H1 (cell line): Measurements from ENCODE around the gene ARHGEF38. TPM values are rescaled to one million over a fixed set of nuclear protein-coding genes. Genes with fewer than 3 reads are reported as not detected.

ENCODE experiments used
- CTCF ChIA-PET: fragments of 300-600 bp; sonication (Branson Sonifier 250); formaldehyde crosslinking; loops from one replicate; lab custom pipeline; 2021; ENCODE audit not compliant: partially characterized antibody; lab: Charles Lee
- POLR2A ChIA-PET: fragments of 300-600 bp; sonication (Branson Sonifier 250); formaldehyde crosslinking; loops from one replicate; lab custom pipeline; 2021; ENCODE audit warnings: inconsistent platforms; ENCODE audit not compliant: partially characterized antibody; lab: Charles Lee
- DNase-seq, 2 experiments: peaks; one replicate each; pipeline versions ENCODE4 v3.0.0 to v3.0.0-alpha.2; 2010 to 2022; ENCODE audit warnings: low spot score in 2 of 2, low read depth in 1 of 2, mixed read lengths in 1 of 2
- FAIRE-seq: peaks from 2 replicates; lab custom pipeline; 2011; peaks lifted over from hg19 to GRCh38; lab: Jason Lieb, UNC
- H2AFZ ChIP-seq: 2 replicates; pipeline ENCODE4 v1.8.1; 2012; ENCODE audit warnings: low read length, inconsistent platforms
- H2AK5ac ChIP-seq: 2 replicates; pipeline ENCODE4 v1.6.1; 2013; ENCODE audit warnings: low read depth, low read length
- H2BK120ac ChIP-seq: replicated peaks from 2 replicates; pipeline ENCODE3; 2013; ENCODE audit warnings: low read depth, low read length, inconsistent platforms
- H2BK12ac ChIP-seq: 2 replicates; pipeline ENCODE4 v1.6.1; 2013; ENCODE audit warnings: low read depth, low read length
- H2BK15ac ChIP-seq: 2 replicates; pipeline ENCODE4 v1.6.1; 2013; ENCODE audit warnings: low read length
- H2BK20ac ChIP-seq: 2 replicates; pipeline ENCODE4 v1.6.1; 2013; ENCODE audit warnings: low read length
- H2BK5ac ChIP-seq: 2 replicates; pipeline ENCODE4 v1.6.1; 2013; ENCODE audit warnings: low read depth, low read length
- H3K14ac ChIP-seq: 2 replicates; pipeline ENCODE4 v1.6.1; 2013; ENCODE audit warnings: inconsistent platforms; ENCODE audit not compliant: insufficient read length
- H3K18ac ChIP-seq: 2 replicates; pipeline ENCODE4 v1.6.1; 2013; ENCODE audit warnings: low read length; ENCODE audit errors: extremely low read depth
- H3K23ac ChIP-seq: 2 replicates; pipeline ENCODE4 v1.6.1; 2013; ENCODE audit warnings: inconsistent platforms; ENCODE audit not compliant: insufficient read length
- H3K23me2 ChIP-seq: 2 replicates; pipeline ENCODE4 v1.6.1; 2013; ENCODE audit warnings: low read depth, low read length
- H3K27ac ChIP-seq: 2 replicates; pipeline ENCODE4 v1.6.1; 2011; ENCODE audit warnings: low read depth, low read length, inconsistent platforms
- H3K27me3 ChIP-seq, 4 experiments: replicated peaks in 1 of 4; 1 replicate in 1 of 4; 2 replicates in 3 of 4; pipeline versions ENCODE4 v1.6.1 to v1.8.1; 2011 to 2013; ENCODE audit warnings: low read length in 3 of 4, mild to moderate bottlenecking in 3 of 4, inconsistent platforms in 2 of 4, mixed read lengths in 2 of 4, moderate library complexity in 1 of 4; ENCODE audit not compliant: control insufficient read depth in 3 of 4, insufficient read depth in 3 of 4; ENCODE audit errors: extremely low read depth in 1 of 4
- H3K36me3 ChIP-seq, 4 experiments: 2 replicates each; pipeline versions ENCODE4 v1.6.1 to v1.8.1; 2011 to 2013; ENCODE audit warnings: mild to moderate bottlenecking in 4 of 4, low read length in 3 of 4, moderate library complexity in 2 of 4, control low read depth in 1 of 4, inconsistent platforms in 1 of 4; ENCODE audit not compliant: insufficient read depth in 4 of 4, control insufficient read depth in 2 of 4
- H3K4ac ChIP-seq: replicated peaks from 2 replicates; pipeline ENCODE3; 2013; ENCODE audit warnings: low read length, low read depth, mixed read lengths, inconsistent platforms; ENCODE audit not compliant: insufficient read length
- H3K4me1 ChIP-seq, 4 experiments: replicated peaks in 1 of 4; 1 replicate in 1 of 4; 2 replicates in 3 of 4; pipeline versions ENCODE4 v1.6.1 to v1.8.1; 2011 to 2013; ENCODE audit warnings: low read length in 3 of 4, inconsistent platforms in 2 of 4, mixed read lengths in 1 of 4; ENCODE audit not compliant: insufficient read depth in 4 of 4, control insufficient read depth in 3 of 4
- H3K4me2 ChIP-seq, 2 experiments: 2 replicates each; pipeline versions ENCODE4 v1.6.1 to v1.8.1; 2011 to 2013; ENCODE audit warnings: low read depth in 2 of 2, low read length in 2 of 2, control low read depth in 1 of 2, inconsistent platforms in 1 of 2, mild to moderate bottlenecking in 1 of 2; ENCODE audit not compliant: insufficient read depth in 1 of 2
- H3K4me3 ChIP-seq, 4 experiments: fragments of 200-600, 300-600 bp in 1 of 4; sonication (generic), shearing (Covaris generic), sonication (Bioruptor Twin) in 1 of 4; 2 replicates each; pipeline versions ENCODE4 v1.5.1 to v1.8.1; 2011 to 2016; ENCODE audit warnings: low read length in 4 of 4, low read depth in 3 of 4, control low read depth in 2 of 4, inconsistent platforms in 2 of 4, mild to moderate bottlenecking in 2 of 4, mixed read lengths in 1 of 4, moderate library complexity in 1 of 4; ENCODE audit not compliant: insufficient read depth in 2 of 4; ENCODE audit errors: extremely low read depth in 1 of 4
- H3K56ac ChIP-seq: replicated peaks from 2 replicates; pipeline ENCODE3; 2013; ENCODE audit warnings: low read depth, mild to moderate bottlenecking, mixed read lengths, low read length, inconsistent platforms; ENCODE audit not compliant: insufficient read length
- H3K79me1 ChIP-seq: 2 replicates; pipeline ENCODE4 v1.6.1; 2013; ENCODE audit warnings: low read depth, low read length, control low read depth
- H3K79me2 ChIP-seq, 2 experiments: 2 replicates each; pipeline versions ENCODE4 v1.6.1 to v1.8.1; 2012 to 2013; ENCODE audit warnings: low read length in 2 of 2, mild to moderate bottlenecking in 2 of 2, inconsistent platforms in 1 of 2; ENCODE audit not compliant: insufficient read depth in 2 of 2, control insufficient read depth in 1 of 2
- H3K9ac ChIP-seq, 4 experiments: replicated peaks in 1 of 4; 1 replicate in 1 of 4; 2 replicates in 3 of 4; pipeline versions ENCODE4 v1.6.1 to v1.8.1; 2011 to 2013; ENCODE audit warnings: low read depth in 3 of 4, low read length in 3 of 4, control low read depth in 2 of 4, mild to moderate bottlenecking in 2 of 4, moderate library complexity in 2 of 4, inconsistent platforms in 1 of 4; ENCODE audit errors: extremely low read depth in 1 of 4
- H3K9me3 ChIP-seq, 2 experiments: 2 replicates each; pipeline versions ENCODE4 v1.6.1 to v1.8.1; 2012 to 2013; ENCODE audit warnings: mild to moderate bottlenecking in 2 of 2, moderate library complexity in 2 of 2, control low read depth in 1 of 2, inconsistent platforms in 1 of 2, low read depth in 1 of 2, low read length in 1 of 2, mixed read lengths in 1 of 2; ENCODE audit not compliant: insufficient read depth in 2 of 2
- H4K20me1 ChIP-seq, 2 experiments: replicated peaks in 1 of 2; 2 replicates each; pipeline versions ENCODE3 to v1.8.1; 2011 to 2013; ENCODE audit warnings: inconsistent platforms in 2 of 2, low read length in 2 of 2, mild to moderate bottlenecking in 1 of 2; ENCODE audit not compliant: insufficient read depth in 2 of 2, control insufficient read depth in 1 of 2
- H4K5ac ChIP-seq: 2 replicates; pipeline ENCODE4 v1.6.1; 2013; ENCODE audit warnings: low read length, low read depth, mixed read lengths, inconsistent platforms; ENCODE audit not compliant: insufficient read length
- H4K8ac ChIP-seq: 2 replicates; pipeline ENCODE4 v1.8.0; 2013; ENCODE audit warnings: mild to moderate bottlenecking, moderate library complexity, low read length, inconsistent platforms; ENCODE audit not compliant: insufficient read depth; ENCODE audit errors: extremely low read depth
- H4K91ac ChIP-seq: replicated peaks from 2 replicates; pipeline ENCODE3; 2013; ENCODE audit warnings: low read length, mixed read lengths, inconsistent platforms; ENCODE audit not compliant: insufficient read length
- ASH2L ChIP-seq: fragments of 200-600, 300-600 bp; sonication (generic); IDR thresholded peaks from one replicate; pipeline ENCODE4 v1.7.1; 2017; ENCODE audit warnings: low read length
- CEBPB ChIP-seq: IDR thresholded peaks from 2 replicates; pipeline ENCODE4 v1.6.1; 2012; ENCODE audit warnings: low read depth, low read length
- CHD1 ChIP-seq: IDR thresholded peaks from 2 replicates; pipeline ENCODE4 v1.6.1; 2012; ENCODE audit warnings: low read depth, low read length, improper control_type of control experiment
- E2F6 ChIP-seq: IDR thresholded peaks from 2 replicates; pipeline ENCODE4 v1.6.1; 2012; ENCODE audit warnings: inconsistent platforms
- GABPA ChIP-seq: IDR thresholded peaks from 2 replicates; pipeline ENCODE4 v1.6.1; 2011; ENCODE audit warnings: mild to moderate bottlenecking, low read length, moderate library complexity, borderline replicate concordance; ENCODE audit not compliant: insufficient read depth
- KDM5A ChIP-seq: fragments of 200-600 bp; IDR thresholded peaks from 2 replicates; pipeline ENCODE4 v1.7.1; 2012; ENCODE audit warnings: mild to moderate bottlenecking, low read length, inconsistent platforms, mixed read lengths
- MAFK ChIP-seq: IDR thresholded peaks from 2 replicates; pipeline ENCODE4 v1.6.1; 2012; ENCODE audit warnings: low read depth, mild to moderate bottlenecking, improper control_type of control experiment, low read length
- PHF8 ChIP-seq: fragments of 200-600 bp; sonication (generic); conservative IDR thresholded peaks from 2 replicates; pipeline ENCODE4 v1.7.1; 2012; ENCODE audit warnings: low read depth, mild to moderate bottlenecking, inconsistent platforms, low read length, moderate library complexity
- POLR2AphosphoS5 ChIP-seq: IDR thresholded peaks from 2 replicates; pipeline ENCODE4 v1.6.1; 2011; ENCODE audit warnings: low read depth, low read length
- RXRA ChIP-seq: IDR thresholded peaks from 2 replicates; pipeline ENCODE4 v1.6.1; 2011; ENCODE audit warnings: low read depth, mild to moderate bottlenecking, low read length, moderate library complexity; ENCODE audit not compliant: insufficient read depth
- SRF ChIP-seq: IDR thresholded peaks from 2 replicates; pipeline ENCODE4 v1.6.1; 2011; ENCODE audit warnings: mild to moderate bottlenecking, low read depth, low read length, moderate library complexity
- USF2 ChIP-seq: IDR thresholded peaks from 2 replicates; pipeline ENCODE4 v1.6.1; 2011; ENCODE audit warnings: low read length, improper control_type of control experiment
- WGBS, 2 experiments: shearing (Covaris generic) in 1 of 2; methylation state at CpG; one replicate each; pipeline versions ENCODE4 v1.1.6 to v1.1.7; 2013 to 2015; ENCODE audit warnings: low lambda C conversion rate in 2 of 2, mixed read lengths in 2 of 2, inconsistent platforms in 1 of 2, low coverage in 1 of 2, missing lambda C conversion rate in 1 of 2; ENCODE audit not compliant: insufficient replicate concordance in 2 of 2, insufficient coverage in 1 of 2, insufficient read length in 1 of 2; ENCODE audit errors: extremely low coverage in 1 of 2, missing lambda C conversion rate in 1 of 2; 5-methylcytosine and 5-hydroxymethylcytosine counted together
- polyA plus RNA-seq, 7 experiments: library from polyadenylated mRNA; depleted of rRNA in 3 of 7; stranded (reverse) in 5 of 7; unstranded in 2 of 7; fragments of >200 nt in 5 of 7; fragments of 200-250 nt in 2 of 7; gene quantifications; 1 replicate in 5 of 7; 2 replicates in 1 of 7; 4 replicates in 1 of 7; pipeline versions ENCODE4 v1.2.1 to v1.2.3, GENCODE V29; 2011 to 2013; ENCODE audit warnings: missing spikeins in 2 of 7, mixed read lengths in 2 of 7
- total RNA-seq: library from RNA; stranded (reverse); fragmentation: NEBNext Ultra II Directional; extraction: Animal tissue kit (Norgen Biotek cat#: 25700); gene quantifications from 2 replicates; pipeline ENCODE4 v1.2.1, GENCODE V29; 2021

The ARHGEF38 gene
- total and polyA plus RNA-seq, 2 of the 8 experiments (the other 6 are each of a cell fraction or from before 2014, with no cell fraction given): not detected

- Histone ChIP-seq H3K79me1 (no peaks in the 10 kb centered on the region), H4K91ac (no peak overlapping the region), H3K9ac (no peak overlapping the region), H3K9me3 (no peaks in the 10 kb centered on the region), H2AK5ac (no peak overlapping the region), H3K27ac (no peak overlapping the region), H4K20me1 (no peaks in the 10 kb centered on the region), H3K36me3 (no peaks in the 10 kb centered on the region), H3K4me3 (no peak overlapping the region), H3K27me3 (no peaks in the 10 kb centered on the region), H4K8ac (no peak overlapping the region), H2BK120ac (no peak overlapping the region), H3K4ac (no peak overlapping the region), H2BK5ac (no peak overlapping the region), H3K4me1 (0 out of 7 replicates have a peak, but pooled peaks cover 0 to 4% (median 0%) of the 10 kb centered on the region in 4 experiments), H2BK12ac (no peak overlapping the region), H3K18ac (no peak overlapping the region), H3K79me2 (no peaks in the 10 kb centered on the region), H2BK20ac (no peak overlapping the region), H3K14ac (no peak overlapping the region), H3K4me2 (no peak overlapping the region), H3K23me2 (no peaks in the 10 kb centered on the region), H3K56ac (no peak overlapping the region)
- 77% methylated on average over 4 of the region's 4 CpGs; no CpG with 5 or more reads in 1 of the 2 experiments for WGBS, 2 experiments
- CTCF ChIA-PET: interaction anchor here (0.7 to 1.8 kb wide), 4 partner anchors 46 to 81 kb away, joined by 3 to 7 read pairs (median 3); no protein-coding TSS in a partner anchor
- FAIRE-seq (no peak), DNase-seq (no peak)
- POLR2A ChIA-PET: no interaction called here
- TF ChIP-seq POLR2AphosphoS5 (no peak), CHD1 (no peak), GABPA (no peak), PHF8 (no peak), RXRA (no peak), MAFK (no peak), KDM5A (no peak), ASH2L (no peak), CEBPB (no peak), SRF (no peak), E2F6 (no peak), USF2 (no peak)
- TF ChIP-seq, all 59 proteins: peak for 0
- no peak overlapping the region for H2BK15ac ChIP-seq
- no peak overlapping the region for H3K23ac ChIP-seq
- no peak overlapping the region for H4K5ac ChIP-seq
- H2AFZ ChIP-seq: no peak overlapping the region
Measured at GRCh38 chr4:105586638-105587328, 34.4 kb downstream of the ARHGEF38 start.
